ENCODE data around the gene AREG. TPM values are rescaled to one million over a fixed set of nuclear protein-coding genes. Genes with fewer than 3 reads are reported as not detected.

The AREG gene
- total and polyA plus RNA-seq, 9 of the 15 experiments (the other 6 are each of a cell fraction or from before 2014, with no cell fraction given), result 1.4 to 7.7 (median 5.4) TPM

DNA sequence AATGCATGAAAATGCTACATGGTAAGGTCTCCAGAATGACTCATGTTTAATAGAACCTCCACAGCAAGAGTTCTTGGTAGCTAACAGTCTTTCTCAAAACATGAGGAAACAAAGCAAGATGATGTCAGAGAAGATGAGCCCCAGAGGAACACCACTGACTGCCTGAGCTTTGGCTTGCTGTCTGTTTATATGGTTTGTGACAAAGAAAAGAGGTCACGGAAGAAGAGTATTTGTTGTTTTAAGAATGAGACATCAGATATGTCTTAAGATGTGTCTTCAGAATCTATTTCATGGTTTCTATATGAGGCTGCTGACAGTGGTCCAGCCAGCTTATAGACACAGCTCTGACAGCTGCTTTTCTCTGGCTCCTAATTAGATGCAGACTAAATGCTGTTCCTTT is 18.8 kb upstream of the AREG start:
- no peak overlapping the region for H3K9ac ChIP-seq (ENCODE audit: insufficient read depth in 1 of 2, low read depth in 2 of 2, low read length in 2 of 2)
- H3K4me2 ChIP-seq (ENCODE audit: insufficient read depth, low read length), result no peak overlapping the region
- no peaks in the 10 kb centered on the region for H3K79me2 ChIP-seq (ENCODE audit: control insufficient read depth, insufficient read depth, low read length)
- FAIRE-seq (no peak), DNase-seq (ENCODE audit: extremely low read depth in 1 of 4, low spot score in 3 of 4) (no peak), ATAC-seq (no peak)
- H3K4me3 ChIP-seq, result no peak overlapping the region
- no peak for TF ChIP-seq GMEB1 (CRISPR knock-in tag; IDR thresholded peaks at IDR 0.05)
- TF ChIP-seq, protein P1, sequence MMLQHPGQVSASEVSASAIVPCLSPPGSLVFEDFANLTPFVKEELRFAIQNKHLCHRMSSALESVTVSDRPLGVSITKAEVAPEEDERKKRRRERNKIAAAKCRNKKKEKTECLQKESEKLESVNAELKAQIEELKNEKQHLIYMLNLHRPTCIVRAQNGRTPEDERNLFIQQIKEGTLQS (IDR thresholded peaks at IDR 0.05), result peak; percentile 64
- TF ChIP-seq, protein P1 (CRISPR knock-in tag; conservative IDR thresholded peaks at IDR 0.05), result no peak
- no peak for TF ChIP-seq STAT6 (CRISPR knock-in tag; IDR thresholded peaks at IDR 0.05)
- no peaks in the 10 kb centered on the region for H3K9me3 ChIP-seq (replicated peaks; ENCODE audit: control insufficient read depth, insufficient read depth, low read depth, low read length)
- BruUV-seq (replicated peaks), result no TSS peak
- in situ Hi-C loops (cut with MboI), result no loop called here
- CTCF ChIA-PET (ENCODE audit: low intra/inter-chr PET ratio), result no interaction called here
- H3K4me1 ChIP-seq (replicated peaks in 1 of 2; ENCODE audit: control insufficient read depth in 2 of 2, insufficient read depth in 2 of 2, low read length in 2 of 2), result peaks cover 0 to 10% of the 10 kb centered on the region in 2 experiments; a peak in 2 of 5 replicates
- POLR2A ChIA-PET, result interaction anchor here (0.8 to 3.3 kb wide), 2 partner anchors 19 to 21 kb away, joined by 3 to 12 read pairs; partner anchors contain the start of gene AREG
- H3K9me1 ChIP-seq (ENCODE audit: control insufficient read depth, insufficient read depth, low read length), result no peaks in the 10 kb centered on the region
- intact Hi-C loops (cut with micrococcal nuclease), result no loop called here
- WGBS (ENCODE audit: insufficient coverage, low coverage, missing lambda C conversion rate), result no CpG with 5 or more reads among the region's 1 CpG
- H3K36me3 ChIP-seq (ENCODE audit: control insufficient read depth, insufficient read depth, low read length), result no peaks in the 10 kb centered on the region
- peak overlapping the region; percentile 21; the same call in 1 of the 2 replicates for H2AFZ ChIP-seq (ENCODE audit: low read depth, low read length)
- no peak overlapping the region for H3K27ac ChIP-seq (ENCODE audit: extremely low read depth, low read depth, low read length)
- no peaks in the 10 kb centered on the region for H4K20me1 ChIP-seq (replicated peaks; ENCODE audit: control insufficient read depth, insufficient read depth, low read length)
- H3K27me3 ChIP-seq (ENCODE audit: control insufficient read depth in 2 of 2, insufficient read depth in 2 of 2, low read length in 2 of 2), result no peaks in the 10 kb centered on the region

Measured in K562 (cell line).